Choroid plexus epithelial cell (primary cell): Measurements from ENCODE around the gene CST5.
A peak's percentile ranks its signal among the peaks of the same experiment; 100 is the strongest.
"Not testable (repeated sequence)": the region's sequence is repeated elsewhere in the genome, so short reads cannot be mapped to it uniquely, and the experiment has no call there.

Experiments
- DNase-seq: peaks from one replicate; pipeline ENCODE4 v3.0.0-alpha.2; 2010; ENCODE audit warnings: low read depth
- H3K4me3 ChIP-seq: 2 replicates; pipeline ENCODE4 v1.5.1; 2011; ENCODE audit warnings: low read depth, mild to moderate bottlenecking, control low read depth, low read length, moderate library complexity
- CTCF ChIP-seq: conservative IDR thresholded peaks from 2 replicates; pipeline ENCODE4 v1.5.1; 2011; ENCODE audit warnings: low read depth, mild to moderate bottlenecking, control low read depth, inconsistent platforms, low read length, moderate library complexity

Gene CST5

GRCh38 chr20:23832775-23833513 lies 46.6 kb downstream of the CST5 start:
- DNase-seq, result peak; percentile 19
- no peak for TF ChIP-seq CTCF
- H3K4me3 ChIP-seq, result no peak overlapping the region

- DNase-seq, result peak; percentile 71
- not testable (repeated sequence) for H3K4me3 ChIP-seq
These were observed 47.6 kb downstream of the CST5 start for GRCh38 chr20:23831961-23832360.

- no peak within 1 kb of the TSS for H3K4me3 ChIP-seq
- TF ChIP-seq CTCF, result no peak
- DNase-seq, result peak; percentile 34
These were observed 53.0 kb downstream of the CST5 start, which contains the start of gene CST2 for GRCh38 chr20:23826541-23827021. CST2 (minus strand) TSS chr20:23826729; CDS start chr20:23826660, 69 bp downstream.
